ENCODE measurements around the gene HDAC9.

Gene HDAC9

DNA sequence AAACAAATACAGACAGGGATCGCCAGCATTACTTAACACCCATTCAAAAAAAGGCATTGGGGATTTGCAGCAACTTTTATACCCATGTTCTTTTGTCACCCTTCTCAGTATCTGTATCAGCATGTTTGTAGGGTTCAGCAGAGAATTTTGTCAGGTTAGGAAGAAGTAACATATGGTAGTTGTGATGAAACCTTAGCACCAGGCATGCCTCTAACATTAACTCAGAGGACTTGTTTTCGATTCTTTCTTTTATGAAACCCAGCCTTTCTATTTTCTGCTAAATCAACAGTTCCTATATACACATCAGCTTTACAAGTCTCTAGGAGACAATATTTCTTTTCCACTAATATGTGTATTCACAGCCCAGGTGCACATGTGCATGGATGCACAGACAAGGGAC, 22.4 kb upstream of the HDAC9 start:
- H3K27me3 ChIP-seq (ENCODE audit: insufficient read depth, insufficient read length) = no peaks in the 10 kb centered on the region
- no peak overlapping the region for H3K9ac ChIP-seq (ENCODE audit: insufficient read length, low read depth)
- H3K4me1 ChIP-seq (ENCODE audit: insufficient read depth, insufficient read length) = no peaks in the 10 kb centered on the region
- no peaks in the 10 kb centered on the region for H3K36me3 ChIP-seq (ENCODE audit: insufficient read depth, insufficient read length, low read length)
- no peaks in the 10 kb centered on the region for H3K9me3 ChIP-seq (ENCODE audit: insufficient read depth, low read length)
- no peak for TF ChIP-seq YY1 (IDR thresholded peaks at IDR 0.05; ENCODE audit: insufficient read depth, insufficient read length)
- no peak for TF ChIP-seq ZNF274 (IDR thresholded peaks at IDR 0.05; ENCODE audit: low read depth, low read length)
- TF ChIP-seq SUZ12 (IDR thresholded peaks at IDR 0.05; ENCODE audit: extremely low read depth, insufficient read depth, insufficient read length) = no peak
- H3K4me3 ChIP-seq (ENCODE audit: insufficient read length, low read depth) = no peak overlapping the region
- no peak for DNase-seq (ENCODE audit: low read depth, low spot score)

DNA sequence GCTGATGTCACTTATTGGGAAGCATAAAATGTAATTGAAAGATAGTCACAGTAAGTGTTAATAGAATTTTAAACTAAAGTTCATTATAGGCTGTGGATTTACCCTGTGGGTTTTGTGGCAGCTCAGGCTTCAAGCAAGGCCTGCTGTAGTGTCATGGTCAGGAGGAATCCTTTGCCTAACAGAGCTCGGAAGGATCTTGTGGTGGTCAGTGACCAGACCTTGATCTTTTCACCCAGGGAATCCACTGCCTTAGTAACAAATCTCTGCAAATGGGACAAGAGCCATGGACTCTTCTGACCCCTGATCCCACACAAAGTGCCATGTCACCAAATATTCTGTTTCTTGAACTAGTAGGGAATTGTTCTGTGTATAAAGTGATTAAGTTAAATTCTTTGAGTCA, 20.6 kb upstream of the HDAC9 start:
- Histone ChIP-seq H3K4me1 (ENCODE audit: insufficient read depth, insufficient read length) (no peaks in the 10 kb centered on the region), H3K36me3 (ENCODE audit: insufficient read depth, insufficient read length, low read length) (no peaks in the 10 kb centered on the region), H3K9ac (ENCODE audit: insufficient read length, low read depth) (no peak overlapping the region), H3K27me3 (ENCODE audit: insufficient read depth, insufficient read length) (no peaks in the 10 kb centered on the region), H3K9me3 (ENCODE audit: insufficient read depth, low read length) (no peaks in the 10 kb centered on the region), H3K4me3 (ENCODE audit: insufficient read length, low read depth) (no peak overlapping the region)
- no peak for DNase-seq (ENCODE audit: low read depth, low spot score)
- TF ChIP-seq YY1 (IDR thresholded peaks at IDR 0.05; ENCODE audit: insufficient read depth, insufficient read length) (no peak), ZNF274 (IDR thresholded peaks at IDR 0.05; ENCODE audit: low read depth, low read length) (no peak), SUZ12 (IDR thresholded peaks at IDR 0.05; ENCODE audit: extremely low read depth, insufficient read depth, insufficient read length) (no peak)

DNA sequence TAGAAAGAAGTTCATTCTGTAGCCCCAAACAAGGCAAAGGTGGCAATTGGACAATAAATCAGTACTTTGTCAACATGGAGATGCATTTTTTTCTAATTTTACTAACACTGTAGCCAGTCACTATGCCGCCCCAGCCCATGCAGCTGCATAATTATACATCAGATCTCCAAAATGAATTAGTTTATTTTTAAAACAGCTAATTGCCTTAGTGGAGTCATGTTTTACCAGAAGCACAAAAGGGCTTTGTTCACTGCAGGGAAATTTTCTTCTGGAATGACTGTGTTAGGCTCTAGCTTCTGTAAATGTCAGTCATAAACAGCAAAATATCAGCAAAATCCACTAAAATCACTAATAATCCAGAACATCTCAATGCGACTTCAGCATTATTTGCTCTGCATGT, 20.1 kb upstream of the HDAC9 start:
- H3K4me3 ChIP-seq (ENCODE audit: insufficient read length, low read depth) = no peak overlapping the region
- H3K9ac ChIP-seq (ENCODE audit: insufficient read length, low read depth) = no peak overlapping the region
- no peaks in the 10 kb centered on the region for H3K9me3 ChIP-seq (ENCODE audit: insufficient read depth, low read length)
- TF ChIP-seq SUZ12 (IDR thresholded peaks at IDR 0.05; ENCODE audit: extremely low read depth, insufficient read depth, insufficient read length) (no peak), ZNF274 (IDR thresholded peaks at IDR 0.05; ENCODE audit: low read depth, low read length) (no peak), YY1 (IDR thresholded peaks at IDR 0.05; ENCODE audit: insufficient read depth, insufficient read length) (no peak)
- no peaks in the 10 kb centered on the region for H3K36me3 ChIP-seq (ENCODE audit: insufficient read depth, insufficient read length, low read length)
- H3K4me1 ChIP-seq (ENCODE audit: insufficient read depth, insufficient read length) = no peaks in the 10 kb centered on the region
- no peak for DNase-seq (ENCODE audit: low read depth, low spot score)
- no peaks in the 10 kb centered on the region for H3K27me3 ChIP-seq (ENCODE audit: insufficient read depth, insufficient read length)

DNA sequence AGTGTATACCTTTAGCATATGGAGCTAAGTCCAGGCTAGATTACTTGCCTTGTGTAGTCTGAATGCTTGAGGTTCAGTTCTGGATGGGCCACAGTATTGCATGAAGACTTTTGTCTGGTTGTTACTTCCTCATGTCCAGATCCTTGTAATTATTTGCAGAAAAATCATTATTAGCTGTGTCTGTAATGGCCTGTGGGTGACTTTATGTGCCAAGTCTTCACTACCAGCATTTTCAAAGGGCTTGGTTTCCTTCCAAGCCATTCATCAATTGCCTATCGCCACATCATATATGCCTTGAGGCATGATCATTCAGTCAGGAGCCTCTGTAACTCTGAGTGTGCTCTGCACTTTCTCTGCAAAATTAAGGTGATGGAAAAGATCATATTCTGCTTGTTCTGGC, 13.8 kb upstream of the HDAC9 start:
- no peak for TF ChIP-seq YY1 (IDR thresholded peaks at IDR 0.05; ENCODE audit: insufficient read depth, insufficient read length)
- TF ChIP-seq SUZ12 (IDR thresholded peaks at IDR 0.05; ENCODE audit: extremely low read depth, insufficient read depth, insufficient read length) = no peak
- TF ChIP-seq ZNF274 (IDR thresholded peaks at IDR 0.05; ENCODE audit: low read depth, low read length) = no peak
- no peak for DNase-seq (ENCODE audit: low read depth, low spot score)
- Histone ChIP-seq H3K9me3 (ENCODE audit: insufficient read depth, low read length) (no peaks in the 10 kb centered on the region), H3K36me3 (ENCODE audit: insufficient read depth, insufficient read length, low read length) (no peaks in the 10 kb centered on the region), H3K27me3 (ENCODE audit: insufficient read depth, insufficient read length) (no peaks in the 10 kb centered on the region), H3K9ac (ENCODE audit: insufficient read length, low read depth) (no peak overlapping the region), H3K4me3 (ENCODE audit: insufficient read length, low read depth) (no peak overlapping the region), H3K4me1 (ENCODE audit: insufficient read depth, insufficient read length) (no peaks in the 10 kb centered on the region)

DNA sequence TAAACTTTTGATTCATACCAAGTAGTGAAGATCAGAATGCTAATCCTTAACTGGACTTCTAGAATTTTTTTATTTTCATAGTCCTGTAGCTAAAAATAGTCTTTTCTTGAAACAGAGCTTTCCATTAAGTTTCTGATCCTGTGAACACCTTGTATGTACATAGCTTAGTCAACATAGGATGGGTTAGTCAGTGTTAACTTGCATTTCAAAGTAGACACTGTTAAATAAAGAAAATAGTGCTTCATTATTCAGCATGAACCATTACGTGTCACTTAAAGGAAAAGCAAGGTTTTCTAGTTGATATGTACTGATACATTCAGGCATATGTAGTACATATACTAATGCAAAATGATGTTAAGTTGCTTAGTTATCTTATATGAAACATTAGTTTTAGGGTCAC, 7.5 kb upstream of the HDAC9 start:
- no peak overlapping the region for H3K4me3 ChIP-seq (ENCODE audit: insufficient read length, low read depth)
- no peaks in the 10 kb centered on the region for H3K27me3 ChIP-seq (ENCODE audit: insufficient read depth, insufficient read length)
- no peaks in the 10 kb centered on the region for H3K9me3 ChIP-seq (ENCODE audit: insufficient read depth, low read length)
- H3K36me3 ChIP-seq (ENCODE audit: insufficient read depth, insufficient read length, low read length) = no peaks in the 10 kb centered on the region
- no peak overlapping the region for H3K9ac ChIP-seq (ENCODE audit: insufficient read length, low read depth)
- no peaks in the 10 kb centered on the region for H3K4me1 ChIP-seq (ENCODE audit: insufficient read depth, insufficient read length)
- no peak for DNase-seq (ENCODE audit: low read depth, low spot score)
- TF ChIP-seq YY1 (IDR thresholded peaks at IDR 0.05; ENCODE audit: insufficient read depth, insufficient read length) = no peak
- no peak for TF ChIP-seq SUZ12 (IDR thresholded peaks at IDR 0.05; ENCODE audit: extremely low read depth, insufficient read depth, insufficient read length)
- TF ChIP-seq ZNF274 (IDR thresholded peaks at IDR 0.05; ENCODE audit: low read depth, low read length) = no peak

DNA sequence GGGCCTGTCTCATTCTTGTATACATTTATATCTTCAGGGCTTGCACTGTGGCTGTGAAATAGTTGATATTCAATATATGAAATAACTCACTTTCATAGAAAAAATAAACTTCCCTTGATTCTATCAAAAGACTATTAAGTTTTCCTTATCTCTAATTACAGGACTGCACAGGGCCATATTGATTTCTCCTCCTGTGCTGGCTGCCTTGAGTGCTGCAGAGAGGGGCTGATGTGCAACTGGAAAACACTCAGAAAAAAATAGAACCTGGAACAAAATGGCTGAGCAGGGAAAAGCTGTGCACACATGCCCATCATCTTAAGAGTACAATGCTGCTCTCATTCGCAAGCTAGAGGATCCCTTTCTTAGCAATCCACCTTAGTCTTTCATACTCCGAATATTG, 5.9 kb upstream of the HDAC9 start:
- Histone ChIP-seq H3K36me3 (ENCODE audit: insufficient read depth, insufficient read length, low read length) (no peaks in the 10 kb centered on the region), H3K9me3 (ENCODE audit: insufficient read depth, low read length) (no peaks in the 10 kb centered on the region), H3K4me1 (ENCODE audit: insufficient read depth, insufficient read length) (no peaks in the 10 kb centered on the region), H3K27me3 (ENCODE audit: insufficient read depth, insufficient read length) (no peaks in the 10 kb centered on the region), H3K9ac (ENCODE audit: insufficient read length, low read depth) (no peak overlapping the region), H3K4me3 (ENCODE audit: insufficient read length, low read depth) (no peak overlapping the region)
- no peak for DNase-seq (ENCODE audit: low read depth, low spot score)
- TF ChIP-seq ZNF274 (IDR thresholded peaks at IDR 0.05; ENCODE audit: low read depth, low read length) (no peak), YY1 (IDR thresholded peaks at IDR 0.05; ENCODE audit: insufficient read depth, insufficient read length) (no peak), SUZ12 (IDR thresholded peaks at IDR 0.05; ENCODE audit: extremely low read depth, insufficient read depth, insufficient read length) (no peak)

DNA sequence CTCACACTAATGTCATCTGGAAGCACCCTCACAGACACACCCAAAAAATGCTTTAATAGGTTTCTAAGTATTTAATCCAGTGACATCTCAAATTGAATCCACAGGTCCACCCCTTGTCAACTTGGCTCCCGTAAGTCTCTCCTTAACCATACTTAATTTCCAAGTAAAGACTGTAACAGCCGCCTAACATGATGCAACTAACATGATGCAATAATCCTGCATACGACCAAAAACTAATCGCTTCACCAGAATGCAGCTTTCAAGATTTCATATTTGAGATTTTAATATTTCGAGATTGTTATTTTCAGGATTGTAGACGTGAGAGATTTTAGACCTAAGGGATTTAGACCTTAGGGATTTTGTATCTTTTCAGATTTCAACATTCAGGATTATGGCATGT, 3.7 kb upstream of the HDAC9 start:
- H3K4me1 ChIP-seq (ENCODE audit: insufficient read depth, insufficient read length) = no peaks in the 10 kb centered on the region
- no peaks in the 10 kb centered on the region for H3K36me3 ChIP-seq (ENCODE audit: insufficient read depth, insufficient read length, low read length)
- no peak overlapping the region for H3K9ac ChIP-seq (ENCODE audit: insufficient read length, low read depth)
- no peak overlapping the region for H3K4me3 ChIP-seq (ENCODE audit: insufficient read length, low read depth)
- no peak for DNase-seq (ENCODE audit: low read depth, low spot score)
- no peaks in the 10 kb centered on the region for H3K27me3 ChIP-seq (ENCODE audit: insufficient read depth, insufficient read length)
- TF ChIP-seq ZNF274 (IDR thresholded peaks at IDR 0.05; ENCODE audit: low read depth, low read length) (no peak), SUZ12 (IDR thresholded peaks at IDR 0.05; ENCODE audit: extremely low read depth, insufficient read depth, insufficient read length) (no peak), YY1 (IDR thresholded peaks at IDR 0.05; ENCODE audit: insufficient read depth, insufficient read length) (no peak)
- no peaks in the 10 kb centered on the region for H3K9me3 ChIP-seq (ENCODE audit: insufficient read depth, low read length)

DNA sequence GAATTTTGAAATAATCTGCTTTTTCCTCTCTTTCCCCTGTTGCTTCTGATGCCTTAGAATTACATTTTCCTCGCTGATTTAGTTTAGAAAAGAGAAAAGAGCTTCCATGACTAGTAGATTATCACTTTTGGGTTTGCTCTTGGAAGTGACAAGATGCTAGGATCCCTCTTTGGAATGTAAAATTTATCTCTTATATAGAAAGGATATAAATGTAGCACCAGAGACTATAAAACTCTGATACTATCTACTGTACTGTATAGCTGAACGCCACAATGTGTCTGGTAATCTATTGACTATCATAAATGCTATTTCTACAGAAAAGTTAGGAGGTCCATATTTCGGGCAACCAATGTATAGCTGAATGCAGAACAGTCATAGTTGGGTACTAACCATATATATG, 1.1 kb upstream of the HDAC9 start:
- Histone ChIP-seq H3K4me3 (ENCODE audit: insufficient read length, low read depth) (no peak overlapping the region), H3K9ac (ENCODE audit: insufficient read length, low read depth) (no peak overlapping the region), H3K27me3 (ENCODE audit: insufficient read depth, insufficient read length) (no peaks in the 10 kb centered on the region), H3K4me1 (ENCODE audit: insufficient read depth, insufficient read length) (no peaks in the 10 kb centered on the region), H3K9me3 (ENCODE audit: insufficient read depth, low read length) (no peaks in the 10 kb centered on the region), H3K36me3 (ENCODE audit: insufficient read depth, insufficient read length, low read length) (no peaks in the 10 kb centered on the region)
- no peak for DNase-seq (ENCODE audit: low read depth, low spot score)
- TF ChIP-seq ZNF274 (IDR thresholded peaks at IDR 0.05; ENCODE audit: low read depth, low read length) = no peak
- TF ChIP-seq SUZ12 (IDR thresholded peaks at IDR 0.05; ENCODE audit: extremely low read depth, insufficient read depth, insufficient read length) = no peak
- TF ChIP-seq YY1 (IDR thresholded peaks at IDR 0.05; ENCODE audit: insufficient read depth, insufficient read length) = no peak
